HG03159 (cell line): ENCODE data around the gene LRRC42.
"Not testable (repeated sequence)": the region's sequence is repeated elsewhere in the genome, so short reads cannot be mapped to it uniquely, and the experiment has no call there.

ENCODE experiments used
- ATAC-seq: cut with Tn5 transposase; IDR thresholded peaks from one replicate; pipeline ENCODE4 v1.9.1; 2021; ENCODE audit warnings: mild to moderate bottlenecking, moderate library complexity; ENCODE audit not compliant: unreplicated experiment

Gene LRRC42

GRCh38 chr1:54003750-54004480, 57.8 kb downstream of the LRRC42 start:
- ATAC-seq, result not testable (repeated sequence)

- ATAC-seq, result no peak
These were observed 58.4 kb downstream of the LRRC42 start for GRCh38 chr1:54004481-54005049.

GRCh38 chr1:54006508-54006907, 60.4 kb downstream of the LRRC42 start:
- ATAC-seq, result no peak

GRCh38 chr1:54007613-54008012, 61.5 kb downstream of the LRRC42 start:
- ATAC-seq, result no peak

GRCh38 chr1:54008876-54009275, 62.7 kb downstream of the LRRC42 start:
- no peak for ATAC-seq

GRCh38 chr1:54009406-54009805, 63.3 kb downstream of the LRRC42 start:
- no peak for ATAC-seq

- no peak for ATAC-seq
These were observed 64.4 kb downstream of the LRRC42 start for GRCh38 chr1:54010415-54011117.

GRCh38 chr1:54011316-54012007, 65.3 kb downstream of the LRRC42 start:
- no peak for ATAC-seq

- no peak for ATAC-seq
These were observed 65.8 kb downstream of the LRRC42 start for GRCh38 chr1:54012008-54012325.

GRCh38 chr1:54012863-54013262, 66.7 kb downstream of the LRRC42 start:
- no peak for ATAC-seq

- ATAC-seq, result no peak
These were observed 67.4 kb downstream of the LRRC42 start for GRCh38 chr1:54013393-54014008.

GRCh38 chr1:54014009-54014629, 68.0 kb downstream of the LRRC42 start:
- no peak for ATAC-seq

GRCh38 chr1:54016343-54017282, 70.5 kb downstream of the LRRC42 start:
- ATAC-seq, result no peak
